Neutrophil (primary cell): ENCODE data around the gene FSTL4.

Experiments
- H3K27ac ChIP-seq: fragments of 200-600 bp; sonication (generic); 2 replicates; pipeline ENCODE4 v1.5.1; 2016; ENCODE audit warnings: mild to moderate bottlenecking, moderate library complexity
- H3K27me3 ChIP-seq: fragments of 200-600 bp; sonication (generic); 2 replicates; pipeline ENCODE4 v1.6.0; 2016; ENCODE audit warnings: mild to moderate bottlenecking
- H3K36me3 ChIP-seq: fragments of 200-600 bp; sonication (generic); 2 replicates; pipeline ENCODE4 v1.5.1; 2017
- H3K4me1 ChIP-seq, 2 experiments: fragments of 200-600 bp in 1 of 2; sonication (generic) in 1 of 2; 1 replicate in 1 of 2; 2 replicates in 1 of 2; pipeline versions ENCODE4 v1.5.1 to v1.6.1; 2013 to 2016; ENCODE audit warnings: low read depth in 1 of 2, low read length in 1 of 2, mild to moderate bottlenecking in 1 of 2, moderate library complexity in 1 of 2; ENCODE audit not compliant: control insufficient read depth in 1 of 2, insufficient read depth in 1 of 2
- H3K4me3 ChIP-seq, 2 experiments: fragments of 200-600 bp in 1 of 2; sonication (generic) in 1 of 2; 1 replicate in 1 of 2; 2 replicates in 1 of 2; pipeline ENCODE4 v1.5.1; 2013 to 2016; ENCODE audit warnings: low read depth in 1 of 2, low read length in 1 of 2, mild to moderate bottlenecking in 1 of 2, moderate library complexity in 1 of 2
- H3K9me3 ChIP-seq: fragments of 200-600 bp; sonication (generic); 2 replicates; pipeline ENCODE4 v1.5.1; 2016
- TF ChIP-seq, protein P1 (sequence below): fragments of 200-600 bp; sonication (generic); IDR thresholded peaks from 2 replicates; pipeline ENCODE4 v1.5.1; 2016; ENCODE audit warnings: antibody characterized with exemption

Gene FSTL4

GRCh38 chr5:133582971-133583370, 29.4 kb downstream of the FSTL4 start:
- no peak overlapping the region for H3K27ac ChIP-seq
- peaks cover 28% of the 10 kb centered on the region for H3K27me3 ChIP-seq
- H3K4me1 ChIP-seq: no peaks in the 10 kb centered on the region
- no peaks in the 10 kb centered on the region for H3K9me3 ChIP-seq
- TF ChIP-seq, protein P1, sequence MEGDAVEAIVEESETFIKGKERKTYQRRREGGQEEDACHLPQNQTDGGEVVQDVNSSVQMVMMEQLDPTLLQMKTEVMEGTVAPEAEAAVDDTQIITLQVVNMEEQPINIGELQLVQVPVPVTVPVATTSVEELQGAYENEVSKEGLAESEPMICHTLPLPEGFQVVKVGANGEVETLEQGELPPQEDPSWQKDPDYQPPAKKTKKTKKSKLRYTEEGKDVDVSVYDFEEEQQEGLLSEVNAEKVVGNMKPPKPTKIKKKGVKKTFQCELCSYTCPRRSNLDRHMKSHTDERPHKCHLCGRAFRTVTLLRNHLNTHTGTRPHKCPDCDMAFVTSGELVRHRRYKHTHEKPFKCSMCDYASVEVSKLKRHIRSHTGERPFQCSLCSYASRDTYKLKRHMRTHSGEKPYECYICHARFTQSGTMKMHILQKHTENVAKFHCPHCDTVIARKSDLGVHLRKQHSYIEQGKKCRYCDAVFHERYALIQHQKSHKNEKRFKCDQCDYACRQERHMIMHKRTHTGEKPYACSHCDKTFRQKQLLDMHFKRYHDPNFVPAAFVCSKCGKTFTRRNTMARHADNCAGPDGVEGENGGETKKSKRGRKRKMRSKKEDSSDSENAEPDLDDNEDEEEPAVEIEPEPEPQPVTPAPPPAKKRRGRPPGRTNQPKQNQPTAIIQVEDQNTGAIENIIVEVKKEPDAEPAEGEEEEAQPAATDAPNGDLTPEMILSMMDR: no peak
- H3K4me3 ChIP-seq: no peak overlapping the region
- no peaks in the 10 kb centered on the region for H3K36me3 ChIP-seq

- TF ChIP-seq, protein P1: no peak
- no peaks in the 10 kb centered on the region for H3K4me1 ChIP-seq
- H3K27ac ChIP-seq: no peak overlapping the region
- peaks cover 28% of the 10 kb centered on the region for H3K27me3 ChIP-seq
- no peak overlapping the region for H3K4me3 ChIP-seq
- no peaks in the 10 kb centered on the region for H3K9me3 ChIP-seq
- no peaks in the 10 kb centered on the region for H3K36me3 ChIP-seq
Observed at GRCh38 chr5:133581918-133582317, 30.4 kb downstream of the FSTL4 start.

GRCh38 chr5:133581348-133581747, 31.0 kb downstream of the FSTL4 start:
- Histone ChIP-seq H3K4me3 (no peak overlapping the region), H3K27ac (no peak overlapping the region), H3K9me3 (no peaks in the 10 kb centered on the region), H3K27me3 (peaks cover 28% of the 10 kb centered on the region), H3K4me1 (no peaks in the 10 kb centered on the region), H3K36me3 (no peaks in the 10 kb centered on the region)
- TF ChIP-seq, protein P1: no peak

DNA sequence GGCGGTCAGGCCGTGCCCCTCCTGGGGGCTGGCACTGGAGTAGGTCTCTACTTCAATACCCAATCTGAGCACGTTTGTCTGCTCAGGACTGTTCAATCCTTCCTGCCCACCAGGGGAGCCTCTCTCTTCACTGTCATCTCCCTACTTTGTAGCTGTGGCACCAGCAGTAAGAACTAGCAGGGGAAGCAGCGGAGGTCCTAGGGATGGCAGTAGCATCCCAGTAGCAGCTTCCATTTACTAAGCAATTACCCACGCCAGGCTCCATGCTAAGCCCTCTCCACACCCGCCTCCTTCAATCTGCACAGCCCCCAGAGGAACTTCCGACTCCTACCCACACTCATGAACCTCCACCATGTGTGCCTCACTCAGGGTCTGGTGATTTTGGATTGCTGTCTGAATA, 31.7 kb downstream of the FSTL4 start:
- no peak overlapping the region for H3K27ac ChIP-seq
- H3K36me3 ChIP-seq: no peaks in the 10 kb centered on the region
- no peaks in the 10 kb centered on the region for H3K9me3 ChIP-seq
- H3K4me1 ChIP-seq: no peaks in the 10 kb centered on the region
- H3K4me3 ChIP-seq: no peak overlapping the region
- TF ChIP-seq, protein P1: no peak
- peaks cover 28% of the 10 kb centered on the region for H3K27me3 ChIP-seq

GRCh38 chr5:133579766-133580165, 32.6 kb downstream of the FSTL4 start:
- Histone ChIP-seq H3K36me3 (no peaks in the 10 kb centered on the region), H3K27ac (no peak overlapping the region), H3K4me1 (no peaks in the 10 kb centered on the region), H3K27me3 (peaks cover 29% of the 10 kb centered on the region), H3K4me3 (no peak overlapping the region), H3K9me3 (no peaks in the 10 kb centered on the region)
- TF ChIP-seq, protein P1: no peak

- Histone ChIP-seq H3K9me3 (no peaks in the 10 kb centered on the region), H3K27ac (no peak overlapping the region), H3K4me3 (no peak overlapping the region), H3K27me3 (peaks cover 20% of the 10 kb centered on the region), H3K4me1 (no peaks in the 10 kb centered on the region), H3K36me3 (no peaks in the 10 kb centered on the region)
- TF ChIP-seq, protein P1: no peak
Observed at GRCh38 chr5:133569347-133569746, 43.0 kb downstream of the FSTL4 start.
